Small intestine (tissue), 7 donors: ENCODE measurements around the gene DCAF5. TPM values are rescaled to one million over a fixed set of nuclear protein-coding genes. Genes with fewer than 3 reads are reported as not detected.

Experiments used
- DNase-seq, 2 donors: peaks; one replicate each; pipeline versions ENCODE4 v3.0.0 to v3.0.0-alpha.2; 2013
- FAIRE-seq: peaks from 2 replicates; lab custom pipeline; 2012; peaks lifted over from hg19 to GRCh38; lab: Jason Lieb, UNC
- H3K27ac ChIP-seq, 3 donors: one replicate each; pipeline ENCODE4 v1.5.1; 2013; ENCODE audit warnings: low read length in 2 of 3, mild to moderate bottlenecking in 2 of 3, control low read depth in 1 of 3, inconsistent platforms in 1 of 3, low read depth in 1 of 3, moderate library complexity in 1 of 3
- H3K27me3 ChIP-seq, 3 donors: one replicate each; pipeline ENCODE4 v1.6.1; 2013; ENCODE audit warnings: low read length in 3 of 3, inconsistent platforms in 1 of 3; ENCODE audit not compliant: control insufficient read depth in 3 of 3, insufficient read depth in 3 of 3
- H3K36me3 ChIP-seq, 3 donors: one replicate each; pipeline ENCODE4 v1.6.1; 2013; ENCODE audit warnings: low read length in 3 of 3, inconsistent platforms in 1 of 3, low read depth in 1 of 3, mild to moderate bottlenecking in 1 of 3, moderate library complexity in 1 of 3; ENCODE audit not compliant: control insufficient read depth in 3 of 3, insufficient read depth in 2 of 3
- H3K4me1 ChIP-seq, 3 donors: one replicate each; pipeline ENCODE4 v1.6.1; 2013; ENCODE audit warnings: low read length in 2 of 3, inconsistent platforms in 1 of 3, low read depth in 1 of 3, mild to moderate bottlenecking in 1 of 3, moderate library complexity in 1 of 3; ENCODE audit not compliant: control insufficient read depth in 3 of 3, insufficient read depth in 2 of 3
- H3K4me3 ChIP-seq, 3 donors: one replicate each; pipeline ENCODE4 v1.5.1; 2013; ENCODE audit warnings: low read length in 3 of 3, control low read depth in 1 of 3, inconsistent platforms in 1 of 3, low read depth in 1 of 3, mild to moderate bottlenecking in 1 of 3, moderate library complexity in 1 of 3
- H3K9me3 ChIP-seq, 2 donors: one replicate each; pipeline ENCODE4 v1.6.1; 2013; ENCODE audit warnings: low read depth in 1 of 2, low read length in 1 of 2; ENCODE audit not compliant: control insufficient read depth in 2 of 2, insufficient read depth in 1 of 2
- WGBS, 3 donors: extraction: QIAGEN DNeasy Blood & Tissue Kit; methylation state at CpG; one replicate each; pipeline ENCODE4 v1.1.7; 2013; 5-methylcytosine and 5-hydroxymethylcytosine counted together
- polyA plus RNA-seq, 4 donors: library from polyadenylated mRNA; stranded (reverse) in 3 of 4; unstranded in 1 of 4; fragments of 200-250 nt in 3 of 4; fragments of 120-200 nt in 1 of 4; gene quantifications; one replicate each; pipeline versions ENCODE4 v1.2.1 to v1.2.3, GENCODE V29; 2013
- donor health status: healthy with polysubstance abuse.
- donor health status: control.
- donor health status: control.
- donor health status: Bipolar disorder and iron deficiency.
- donor health status: healthy.

Gene DCAF5
- polyA plus RNA-seq, 4 donors, result 13.2 to 43.4 (median 16.2) TPM

DNA sequence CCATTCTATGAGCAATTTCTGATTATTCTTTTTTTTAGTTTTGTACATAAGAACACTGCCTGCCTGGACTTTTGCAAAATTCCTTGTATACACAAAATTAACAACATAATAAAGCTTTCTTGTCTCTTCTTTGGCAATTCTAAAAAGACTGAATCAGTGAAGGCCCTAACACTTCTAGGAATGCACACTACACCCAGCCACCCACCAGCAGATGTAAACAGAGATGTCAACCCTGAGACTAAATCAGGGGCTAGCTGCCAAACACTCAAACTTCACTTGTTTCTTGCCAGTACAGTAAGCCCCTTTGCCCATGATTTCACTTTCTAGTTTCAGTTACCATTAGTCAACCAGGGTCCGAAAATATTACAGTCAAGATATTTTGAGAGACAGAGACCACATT is 15.5 kb downstream of the DCAF5 start:
- FAIRE-seq, result no peak
- peaks cover 0 to 14% (median 1%) of the 10 kb centered on the region in 3 donors for H3K4me1 ChIP-seq
- H3K4me3 ChIP-seq, result no peak overlapping the region
- 50 to 76% (median 74%) methylated on average over 1 of the region's 1 CpG for WGBS, 3 donors
- no peak overlapping the region for H3K27ac ChIP-seq
- no peaks in the 10 kb centered on the region for H3K9me3 ChIP-seq
- no peaks in the 10 kb centered on the region for H3K27me3 ChIP-seq
- peaks cover 2 to 19% (median 3%) of the 10 kb centered on the region in 3 donors for H3K36me3 ChIP-seq
- no peak for DNase-seq

DNA sequence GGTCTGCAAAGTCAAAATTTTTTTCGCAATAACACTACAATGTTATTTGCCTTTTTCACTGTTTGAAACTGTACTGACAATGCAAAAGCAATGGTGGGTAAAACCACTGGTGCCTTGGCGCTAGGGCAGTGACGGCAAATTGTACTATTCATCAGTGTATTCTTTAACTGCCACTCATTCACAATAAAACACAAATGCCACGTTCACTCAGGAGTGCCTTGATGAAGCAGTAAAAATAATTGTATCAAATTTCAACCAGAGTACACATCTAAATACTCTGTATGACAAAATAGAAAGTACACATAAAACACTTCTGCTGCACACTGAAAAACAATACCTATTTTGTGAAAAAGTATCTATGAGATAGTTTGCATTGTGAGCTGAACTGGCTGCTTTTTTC is 17.8 kb downstream of the DCAF5 start:
- H3K9me3 ChIP-seq, result no peaks in the 10 kb centered on the region

DNA sequence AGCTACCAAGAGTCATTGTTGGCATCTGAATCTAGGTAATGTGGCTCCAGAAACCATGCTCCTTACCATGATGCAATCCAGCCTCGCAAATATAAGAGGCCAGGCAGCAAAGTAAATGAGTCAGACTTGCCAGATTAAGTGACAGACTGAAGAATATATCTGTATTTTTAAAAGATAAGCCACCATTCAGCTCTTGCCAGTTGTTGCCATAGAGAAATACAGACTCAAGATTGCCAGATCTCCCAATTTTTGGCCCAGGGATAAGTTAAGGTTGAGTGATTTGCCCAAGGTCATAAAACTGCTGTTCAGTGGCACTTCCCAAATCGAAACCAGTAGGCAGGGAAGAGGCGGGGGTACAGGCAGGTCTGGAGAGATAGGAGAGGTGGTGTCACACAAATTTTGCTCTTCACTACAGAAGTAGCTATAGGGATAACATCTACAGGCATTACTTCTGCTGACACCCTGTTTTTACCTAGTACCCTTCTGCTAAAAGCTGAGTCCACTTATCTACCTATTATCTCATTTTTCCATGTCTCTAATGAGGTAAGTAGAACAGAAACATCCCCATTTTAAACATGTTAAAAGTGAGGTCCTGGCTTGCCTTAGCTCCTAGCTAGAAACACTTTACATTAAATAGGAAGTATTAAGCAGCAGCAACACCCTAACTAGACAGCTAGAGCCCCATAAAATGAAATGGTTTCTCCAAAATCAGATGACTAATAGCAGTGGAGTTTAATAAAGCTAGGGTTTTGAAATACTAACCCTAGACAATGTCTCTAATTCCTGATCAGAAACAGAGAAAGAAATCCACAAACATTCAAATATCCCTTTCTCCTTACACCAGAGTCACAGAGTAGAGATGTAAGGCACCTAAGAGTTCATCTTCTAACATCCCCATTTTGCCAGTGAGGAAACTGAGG is 19.5 kb downstream of the DCAF5 start:
- FAIRE-seq, result no peak
- peaks cover 1 to 14% (median 4%) of the 10 kb centered on the region in 3 donors for H3K4me1 ChIP-seq
- peaks cover 2 to 5% (median 3%) of the 10 kb centered on the region in 3 donors for H3K36me3 ChIP-seq
- DNase-seq, result peak in 1 of 2 donors; percentile 14
- WGBS, 3 donors, result 25 to 58% (median 41%) methylated on average over 3 of the region's 3 CpGs
- H3K9me3 ChIP-seq, result no peaks in the 10 kb centered on the region
- H3K27me3 ChIP-seq, result no peaks in the 10 kb centered on the region
- H3K27ac ChIP-seq, result no peak overlapping the region
- H3K4me3 ChIP-seq, result no peak overlapping the region

More for the DNA sequence above, 17.8 kb downstream of the DCAF5 start:
- no peak overlapping the region for H3K4me3 ChIP-seq
- 83 to 86% (median 84%) methylated on average over 4 of the region's 4 CpGs for WGBS, 3 donors
- H3K36me3 ChIP-seq, result peaks cover 2 to 16% (median 5%) of the 10 kb centered on the region in 3 donors
- no peak for FAIRE-seq
- H3K27me3 ChIP-seq, result no peaks in the 10 kb centered on the region
- no peak overlapping the region for H3K27ac ChIP-seq
- DNase-seq, result no peak
- peaks cover 0 to 14% (median 1%) of the 10 kb centered on the region in 3 donors for H3K4me1 ChIP-seq

DNA sequence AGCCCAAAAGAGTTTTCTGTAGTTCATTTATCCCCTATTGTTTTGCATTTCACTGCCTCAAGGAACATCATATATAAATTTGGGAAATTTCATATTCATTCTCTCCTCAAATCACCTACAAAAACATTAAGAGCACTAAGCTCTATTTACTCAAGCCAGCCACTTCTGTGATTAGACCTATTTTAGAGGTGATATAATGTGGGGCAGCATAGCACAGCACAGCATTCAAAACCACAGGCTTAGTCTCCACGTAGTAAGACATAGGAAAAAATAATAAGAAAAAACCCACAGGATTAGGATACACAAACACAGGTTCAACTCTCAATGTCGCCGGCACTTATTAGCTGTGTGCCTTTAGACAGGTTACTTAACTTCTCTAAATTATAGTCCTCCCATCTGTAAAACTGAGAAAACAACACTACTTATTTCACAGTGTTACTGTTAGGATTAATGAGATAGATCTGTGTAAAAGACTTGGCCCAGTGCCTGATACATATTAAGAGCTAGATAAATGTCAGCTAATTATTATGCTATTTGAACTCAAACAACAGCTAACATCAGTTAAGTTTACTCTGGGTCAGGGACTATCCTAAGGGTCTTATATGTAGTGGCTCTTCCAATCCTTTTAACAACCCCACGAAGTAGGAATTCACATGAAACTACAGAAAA is 20.3 kb downstream of the DCAF5 start:
- WGBS, 3 donors, result 78 to 91% (median 81%) methylated on average over 4 of the region's 4 CpGs
- no peaks in the 10 kb centered on the region for H3K27me3 ChIP-seq
- H3K4me3 ChIP-seq, result no peak overlapping the region
- DNase-seq (no peak), FAIRE-seq (no peak)
- H3K27ac ChIP-seq, result no peak overlapping the region
- H3K9me3 ChIP-seq, result no peaks in the 10 kb centered on the region
- H3K4me1 ChIP-seq, result peaks cover 1 to 7% (median 4%) of the 10 kb centered on the region in 3 donors
- peaks cover 2 to 3% (median 2%) of the 10 kb centered on the region in 3 donors for H3K36me3 ChIP-seq

DNA sequence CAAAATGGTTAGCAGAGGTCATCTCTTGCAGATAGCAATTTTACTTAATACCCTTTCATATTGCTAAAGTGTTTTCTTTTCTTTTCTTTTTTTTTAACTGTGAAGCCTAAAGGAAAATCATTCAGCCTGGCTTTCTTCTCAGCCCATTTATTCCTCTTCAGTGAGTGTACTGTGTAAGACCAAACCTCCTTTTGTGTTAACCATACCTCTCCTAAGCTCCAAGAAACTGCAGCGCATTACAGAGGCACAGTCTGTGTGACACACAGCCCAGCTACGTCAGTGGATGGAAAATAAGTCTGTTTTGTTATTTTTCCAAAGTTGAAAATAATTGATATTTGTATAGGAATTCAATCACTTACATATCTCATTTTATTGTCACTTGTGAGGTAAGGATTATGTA is 21.7 kb downstream of the DCAF5 start:
- Histone ChIP-seq H3K9me3 (no peaks in the 10 kb centered on the region), H3K4me1 (peaks cover 1 to 7% (median 4%) of the 10 kb centered on the region in 3 donors), H3K36me3 (peaks cover 2% of the 10 kb centered on the region in 3 donors), H3K27ac (peak overlapping the region in 1 of 3 donors; percentile 41), H3K4me3 (no peak overlapping the region), H3K27me3 (no peaks in the 10 kb centered on the region)
- WGBS, 3 donors, result 96 to 98% (median 97%) methylated on average over 2 of the region's 2 CpGs
- FAIRE-seq (no peak), DNase-seq (no peak)

DNA sequence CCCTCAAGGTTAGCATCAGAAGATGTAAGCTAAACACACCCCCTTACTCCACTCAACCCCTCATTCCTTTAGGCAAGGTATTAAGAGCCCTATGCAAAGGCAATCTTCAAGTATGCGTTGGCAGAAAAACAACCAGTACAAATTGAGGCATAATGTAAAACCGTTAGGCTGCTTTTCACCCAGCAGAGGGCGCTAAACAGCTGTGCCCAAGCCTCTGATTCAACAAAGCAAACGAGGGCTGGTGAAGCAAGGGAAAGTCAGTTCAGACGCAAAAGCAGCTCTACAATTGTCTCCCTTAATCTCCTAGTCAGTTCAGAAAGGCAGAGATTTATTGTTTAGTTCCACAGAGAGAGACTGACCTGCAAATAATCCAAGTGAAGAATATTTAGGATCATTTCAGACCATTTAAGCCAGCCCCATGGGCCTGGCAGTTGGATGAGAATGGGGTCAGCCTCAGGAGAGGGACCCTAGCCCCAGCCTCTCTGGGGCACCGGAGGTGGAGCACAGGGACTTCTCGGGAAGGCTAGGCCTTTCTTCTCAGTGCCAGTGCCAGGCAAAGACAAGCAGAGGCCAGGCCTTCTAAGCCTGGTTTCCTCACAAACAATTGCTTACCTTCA is 23.5 kb downstream of the DCAF5 start:
- H3K4me3 ChIP-seq, result no peak overlapping the region
- WGBS, 3 donors, result 17 to 21% (median 20%) methylated on average over 7 of the region's 7 CpGs
- DNase-seq (peak; percentile 77 to 85), FAIRE-seq (no peak)
- H3K36me3 ChIP-seq, result peaks cover 0 to 2% (median 0%) of the 10 kb centered on the region in 3 donors
- no peaks in the 10 kb centered on the region for H3K27me3 ChIP-seq
- no peaks in the 10 kb centered on the region for H3K9me3 ChIP-seq
- no peak overlapping the region for H3K27ac ChIP-seq
- H3K4me1 ChIP-seq, result peaks cover 1 to 7% (median 4%) of the 10 kb centered on the region in 3 donors

DNA sequence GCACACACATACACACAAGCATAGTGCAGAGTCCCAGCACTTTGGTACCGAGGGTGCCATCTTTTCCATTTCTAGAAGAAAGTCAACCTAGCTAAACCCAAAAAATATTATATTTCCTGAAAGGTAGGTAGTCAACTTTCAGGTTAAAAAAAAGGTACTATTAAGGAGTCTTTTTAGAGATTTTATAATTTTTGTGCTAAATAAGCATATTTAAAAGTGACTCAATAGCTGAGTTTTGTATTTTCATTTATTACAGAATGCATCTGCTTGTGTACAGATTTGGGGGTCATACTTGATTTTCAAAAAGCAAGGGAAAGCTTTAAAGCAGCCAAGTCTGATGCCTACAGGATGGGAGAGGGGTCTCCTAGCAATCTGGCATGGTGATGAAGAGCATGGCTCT is 34.6 kb downstream of the DCAF5 start:
- no peaks in the 10 kb centered on the region for H3K4me1 ChIP-seq
- 96 to 100% (median 97%) methylated on average over 1 of the region's 1 CpG for WGBS, 3 donors
- no peaks in the 10 kb centered on the region for H3K27me3 ChIP-seq
- DNase-seq, result no peak
- no peak for FAIRE-seq
- H3K27ac ChIP-seq, result no peak overlapping the region
- H3K4me3 ChIP-seq, result no peak overlapping the region
- peaks cover 5 to 32% (median 25%) of the 10 kb centered on the region in 3 donors for H3K36me3 ChIP-seq
- H3K9me3 ChIP-seq, result no peaks in the 10 kb centered on the region
